ENCODE measurements around the gene ATP6V1B1. TPM values are rescaled to one million over a fixed set of nuclear protein-coding genes. Genes with fewer than 3 reads are reported as not detected.

Gene ATP6V1B1
- total RNA-seq, 4 donors from 2014 or later: 0.97 to 1.2 TPM; not detected in 2

DNA sequence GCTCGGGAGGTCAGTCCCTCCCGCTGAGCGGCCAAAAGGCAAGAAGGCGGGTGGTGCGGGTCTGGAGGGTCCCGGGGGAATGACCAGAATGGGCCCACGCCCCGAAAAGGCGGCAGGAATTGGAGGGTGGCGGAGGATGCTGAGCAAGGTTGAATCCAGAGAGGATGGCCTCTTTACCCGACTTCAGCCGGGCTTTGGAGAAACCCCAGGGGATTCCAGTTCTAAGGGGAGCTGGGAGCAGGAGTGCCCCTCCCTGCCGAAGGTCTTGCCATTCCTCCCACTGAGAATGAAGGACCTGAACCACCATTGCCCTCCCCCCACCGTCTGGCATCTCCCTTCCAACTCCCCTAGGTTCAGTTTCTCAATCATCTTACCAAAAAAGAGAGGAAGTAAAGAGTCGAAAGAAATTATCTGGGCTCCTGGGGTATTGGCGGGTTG is 38.9 kb upstream of the ATP6V1B1 start:
- Histone ChIP-seq H3K9me3 (no peaks in the 10 kb centered on the region), H3K27me3 (peaks cover 0 to 100% (median 28%) of the 10 kb centered on the region in 4 donors), H3K36me3 (no peaks in the 10 kb centered on the region), H3K27ac (no peak overlapping the region), H3K4me3 (no peak overlapping the region), H3K4me1 (peaks cover 20 to 40% (median 25%) of the 10 kb centered on the region in 3 donors)
- WGBS, 2 donors: 29 to 36% methylated on average over 7 to 13 of the region's 16 CpGs
- intact Hi-C loops (cut with DNase I): no loop called here
- DNase-seq: no peak
- TF ChIP-seq POLR2A (IDR thresholded peaks at IDR 0.05): no peak
- TF ChIP-seq, protein P1, sequence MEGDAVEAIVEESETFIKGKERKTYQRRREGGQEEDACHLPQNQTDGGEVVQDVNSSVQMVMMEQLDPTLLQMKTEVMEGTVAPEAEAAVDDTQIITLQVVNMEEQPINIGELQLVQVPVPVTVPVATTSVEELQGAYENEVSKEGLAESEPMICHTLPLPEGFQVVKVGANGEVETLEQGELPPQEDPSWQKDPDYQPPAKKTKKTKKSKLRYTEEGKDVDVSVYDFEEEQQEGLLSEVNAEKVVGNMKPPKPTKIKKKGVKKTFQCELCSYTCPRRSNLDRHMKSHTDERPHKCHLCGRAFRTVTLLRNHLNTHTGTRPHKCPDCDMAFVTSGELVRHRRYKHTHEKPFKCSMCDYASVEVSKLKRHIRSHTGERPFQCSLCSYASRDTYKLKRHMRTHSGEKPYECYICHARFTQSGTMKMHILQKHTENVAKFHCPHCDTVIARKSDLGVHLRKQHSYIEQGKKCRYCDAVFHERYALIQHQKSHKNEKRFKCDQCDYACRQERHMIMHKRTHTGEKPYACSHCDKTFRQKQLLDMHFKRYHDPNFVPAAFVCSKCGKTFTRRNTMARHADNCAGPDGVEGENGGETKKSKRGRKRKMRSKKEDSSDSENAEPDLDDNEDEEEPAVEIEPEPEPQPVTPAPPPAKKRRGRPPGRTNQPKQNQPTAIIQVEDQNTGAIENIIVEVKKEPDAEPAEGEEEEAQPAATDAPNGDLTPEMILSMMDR (IDR thresholded peaks at IDR 0.05): no peak

DNA sequence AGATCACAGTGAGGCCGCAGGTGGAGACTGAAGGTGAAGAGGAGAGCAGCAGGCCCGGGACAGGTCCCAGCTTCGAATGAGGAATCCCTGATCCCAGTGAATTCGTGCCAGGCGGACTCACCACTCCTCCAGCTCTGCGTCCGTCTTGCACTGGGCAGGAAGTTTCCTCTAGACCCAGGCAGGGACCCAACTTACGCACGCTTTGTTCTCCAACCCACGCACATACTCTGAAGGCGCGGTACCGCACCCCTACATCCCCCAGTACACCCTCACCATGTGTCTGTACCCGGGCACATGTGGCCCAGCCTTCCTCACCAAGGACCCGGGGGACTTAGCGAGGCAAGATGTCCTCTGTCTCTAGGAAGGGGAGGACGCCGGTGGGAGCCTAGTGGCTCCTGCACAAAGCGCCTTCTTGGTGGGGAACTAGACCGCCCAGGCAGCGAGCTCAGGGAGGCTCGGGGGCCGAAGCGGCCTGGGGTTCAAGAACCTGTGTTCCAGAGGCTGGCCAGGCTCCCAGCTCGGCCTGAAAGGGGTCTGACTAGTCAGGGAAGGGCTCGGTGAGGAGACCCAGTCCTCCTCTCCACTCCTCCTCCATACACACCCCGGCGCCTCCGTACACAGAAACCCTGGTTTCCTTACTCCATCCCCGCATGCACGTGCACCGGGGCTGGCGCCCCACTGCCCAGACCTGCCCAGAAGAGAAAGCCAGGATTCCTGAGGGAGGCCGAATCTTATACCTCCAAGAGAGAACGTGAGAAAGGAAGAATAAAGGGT is 38.3 kb upstream of the ATP6V1B1 start:
- Histone ChIP-seq H3K27me3 (peaks cover 0 to 100% (median 28%) of the 10 kb centered on the region in 4 donors), H3K36me3 (no peaks in the 10 kb centered on the region), H3K27ac (no peak overlapping the region), H3K4me3 (no peak overlapping the region), H3K9me3 (no peaks in the 10 kb centered on the region), H3K4me1 (peaks cover 22 to 45% (median 26%) of the 10 kb centered on the region in 3 donors)
- WGBS, 2 donors: 8 to 11% methylated on average over 14 to 15 of the region's 35 CpGs
- intact Hi-C loops (cut with DNase I): no loop called here
- no peak for TF ChIP-seq POLR2A (IDR thresholded peaks at IDR 0.05)
- TF ChIP-seq, protein P1 (IDR thresholded peaks at IDR 0.05): no peak
- DNase-seq: no peak

DNA sequence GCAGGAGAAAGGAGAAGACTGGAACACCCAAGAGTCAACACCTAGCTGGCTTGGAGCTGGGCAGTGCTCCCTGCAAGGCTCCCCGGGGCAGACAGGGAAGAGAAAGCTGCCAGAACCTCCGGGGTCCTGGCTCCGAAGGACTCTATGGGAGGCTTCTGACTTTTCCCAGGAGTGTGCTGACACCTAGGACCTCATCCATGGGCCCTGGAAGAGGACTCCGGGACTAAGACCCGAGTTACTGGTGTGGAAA is 37.8 kb upstream of the ATP6V1B1 start:
- H3K4me1 ChIP-seq: peaks cover 22 to 45% (median 26%) of the 10 kb centered on the region in 3 donors
- no peaks in the 10 kb centered on the region for H3K9me3 ChIP-seq
- no peak overlapping the region for H3K27ac ChIP-seq
- intact Hi-C loops (cut with DNase I): no loop called here
- no peaks in the 10 kb centered on the region for H3K36me3 ChIP-seq
- H3K27me3 ChIP-seq: peaks cover 0 to 100% (median 28%) of the 10 kb centered on the region in 4 donors
- no peak overlapping the region for H3K4me3 ChIP-seq
- TF ChIP-seq, protein P1 (IDR thresholded peaks at IDR 0.05): no peak
- TF ChIP-seq POLR2A (IDR thresholded peaks at IDR 0.05): no peak
- WGBS, 2 donors: 7 to 12% methylated on average over 3 to 4 of the region's 5 CpGs
- no peak for DNase-seq

DNA sequence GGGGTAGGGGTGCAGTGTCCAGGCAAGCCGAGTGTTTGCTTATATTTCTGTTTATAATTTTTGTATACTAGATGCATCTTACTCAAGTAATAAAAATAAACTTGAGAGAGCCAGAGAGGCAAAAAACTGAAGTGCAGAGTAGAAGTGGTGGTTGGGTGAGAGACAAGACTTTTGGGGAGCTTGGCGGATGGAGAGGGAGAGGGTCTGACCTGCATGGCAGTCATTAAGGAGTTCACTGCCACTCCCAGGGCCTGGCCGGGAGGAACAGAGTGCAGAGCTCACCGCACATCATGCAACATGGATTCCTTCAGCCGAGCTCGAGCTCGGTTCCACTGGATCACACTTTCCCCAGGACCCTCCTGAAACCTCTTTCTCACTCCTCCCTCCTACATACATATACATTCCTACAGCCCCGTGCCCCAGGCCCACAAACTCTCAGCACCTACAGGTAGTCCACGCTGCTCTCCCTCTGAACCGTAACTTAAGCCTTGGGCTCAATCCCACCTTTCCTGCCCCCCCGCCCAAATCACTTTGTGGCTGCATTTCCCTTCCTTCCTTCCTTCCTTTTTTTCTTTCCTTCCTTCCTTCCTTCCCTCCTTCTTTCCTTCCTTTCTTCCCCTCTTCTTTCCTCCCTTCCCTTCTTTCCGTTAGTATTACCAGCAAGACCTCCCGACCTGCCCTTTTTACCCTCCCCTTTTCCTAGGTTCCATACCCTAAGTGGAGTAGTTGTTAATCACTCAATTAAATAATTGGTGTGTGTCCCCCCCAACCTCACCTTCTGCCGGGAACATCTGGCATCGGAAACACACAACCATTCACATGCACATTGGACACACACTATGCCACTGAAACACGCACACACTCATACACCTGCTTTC is 37.1 kb upstream of the ATP6V1B1 start:
- Histone ChIP-seq H3K27me3 (peaks cover 0 to 100% (median 28%) of the 10 kb centered on the region in 4 donors), H3K36me3 (no peaks in the 10 kb centered on the region), H3K9me3 (no peaks in the 10 kb centered on the region), H3K4me1 (peaks cover 22 to 45% (median 26%) of the 10 kb centered on the region in 3 donors), H3K4me3 (no peak overlapping the region), H3K27ac (no peak overlapping the region)
- intact Hi-C loops (cut with DNase I): no loop called here
- TF ChIP-seq, protein P1 (IDR thresholded peaks at IDR 0.05): no peak
- no peak for TF ChIP-seq POLR2A (IDR thresholded peaks at IDR 0.05)
- WGBS, 2 donors: 29 to 46% methylated on average over 16 of the region's 16 CpGs
- no peak for DNase-seq

Measured in esophagus squamous epithelium (tissue), 5 donors.